Measurements from ENCODE around the gene GABRE. TPM values are rescaled to one million over a fixed set of nuclear protein-coding genes. Genes with fewer than 3 reads are reported as not detected.
A peak's percentile ranks its signal among the peaks of the same experiment; 100 is the strongest.

GABRE gene
- total and polyA plus RNA-seq, 2 of the 13 experiments (the other 11 are each of a cell fraction or from before 2014, with no cell fraction given), result 12.2 to 66.2 TPM

DNA sequence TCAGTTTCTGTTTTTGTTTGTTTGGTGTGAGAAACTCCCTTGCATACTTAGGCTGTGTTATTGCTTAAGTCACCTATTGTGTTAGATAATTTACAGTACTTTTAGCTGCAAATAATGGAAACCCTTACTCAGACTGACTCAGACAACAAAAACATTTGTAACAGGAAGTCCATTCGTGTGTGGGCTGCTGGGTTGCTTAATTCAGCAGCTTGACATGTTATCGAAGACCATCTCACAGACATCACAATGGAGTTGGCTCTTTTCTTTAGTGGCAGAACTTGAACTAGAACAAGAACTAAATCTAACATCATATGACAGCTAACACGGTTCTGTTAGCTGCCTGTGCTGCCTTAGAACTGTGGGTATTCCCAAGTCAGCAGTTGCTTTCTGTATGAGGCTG, 9.9 kb upstream of the GABRE start (continued):
- TF ChIP-seq, protein P1, sequence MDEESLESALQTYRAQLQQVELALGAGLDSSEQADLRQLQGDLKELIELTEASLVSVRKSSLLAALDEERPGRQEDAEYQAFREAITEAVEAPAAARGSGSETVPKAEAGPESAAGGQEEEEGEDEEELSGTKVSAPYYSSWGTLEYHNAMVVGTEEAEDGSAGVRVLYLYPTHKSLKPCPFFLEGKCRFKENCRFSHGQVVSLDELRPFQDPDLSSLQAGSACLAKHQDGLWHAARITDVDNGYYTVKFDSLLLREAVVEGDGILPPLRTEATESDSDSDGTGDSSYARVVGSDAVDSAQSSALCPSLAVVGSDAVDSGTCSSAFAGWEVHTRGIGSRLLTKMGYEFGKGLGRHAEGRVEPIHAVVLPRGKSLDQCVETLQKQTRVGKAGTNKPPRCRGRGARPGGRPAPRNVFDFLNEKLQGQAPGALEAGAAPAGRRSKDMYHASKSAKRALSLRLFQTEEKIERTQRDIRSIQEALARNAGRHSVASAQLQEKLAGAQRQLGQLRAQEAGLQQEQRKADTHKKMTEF (CRISPR knock-in tag; IDR thresholded peaks at IDR 0.05), result 0 out of 2 replicates have a peak, but pooled peaks have one; percentile 22
- TF ChIP-seq, protein P2, sequence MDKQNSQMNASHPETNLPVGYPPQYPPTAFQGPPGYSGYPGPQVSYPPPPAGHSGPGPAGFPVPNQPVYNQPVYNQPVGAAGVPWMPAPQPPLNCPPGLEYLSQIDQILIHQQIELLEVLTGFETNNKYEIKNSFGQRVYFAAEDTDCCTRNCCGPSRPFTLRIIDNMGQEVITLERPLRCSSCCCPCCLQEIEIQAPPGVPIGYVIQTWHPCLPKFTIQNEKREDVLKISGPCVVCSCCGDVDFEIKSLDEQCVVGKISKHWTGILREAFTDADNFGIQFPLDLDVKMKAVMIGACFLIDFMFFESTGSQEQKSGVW (CRISPR knock-in tag; IDR thresholded peaks at IDR 0.05; ENCODE audit: borderline replicate concordance), result no peak
- TF ChIP-seq SIX4 (CRISPR knock-in tag; IDR thresholded peaks at IDR 0.05), result no peak
- peak; percentile 62; the same call in 1 of the 2 replicates for TF ChIP-seq ETV5 (CRISPR knock-in tag; IDR thresholded peaks at IDR 0.05; ENCODE audit: borderline replicate concordance)
- no peak for TF ChIP-seq CCAR2 (optimal IDR thresholded peaks at IDR 0.05; ENCODE audit: low read depth, low read length)
- TF ChIP-seq, protein P3, sequence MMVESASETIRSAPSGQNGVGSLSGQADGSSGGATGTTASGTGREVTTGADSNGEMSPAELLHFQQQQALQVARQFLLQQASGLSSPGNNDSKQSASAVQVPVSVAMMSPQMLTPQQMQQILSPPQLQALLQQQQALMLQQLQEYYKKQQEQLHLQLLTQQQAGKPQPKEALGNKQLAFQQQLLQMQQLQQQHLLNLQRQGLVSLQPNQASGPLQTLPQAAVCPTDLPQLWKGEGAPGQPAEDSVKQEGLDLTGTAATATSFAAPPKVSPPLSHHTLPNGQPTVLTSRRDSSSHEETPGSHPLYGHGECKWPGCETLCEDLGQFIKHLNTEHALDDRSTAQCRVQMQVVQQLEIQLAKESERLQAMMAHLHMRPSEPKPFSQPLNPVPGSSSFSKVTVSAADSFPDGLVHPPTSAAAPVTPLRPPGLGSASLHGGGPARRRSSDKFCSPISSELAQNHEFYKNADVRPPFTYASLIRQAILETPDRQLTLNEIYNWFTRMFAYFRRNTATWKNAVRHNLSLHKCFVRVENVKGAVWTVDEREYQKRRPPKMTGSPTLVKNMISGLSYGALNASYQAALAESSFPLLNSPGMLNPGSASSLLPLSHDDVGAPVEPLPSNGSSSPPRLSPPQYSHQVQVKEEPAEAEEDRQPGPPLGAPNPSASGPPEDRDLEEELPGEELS (CRISPR knock-in tag; IDR thresholded peaks at IDR 0.05), result 0 out of 2 replicates have a peak, but pooled peaks have one; percentile 30
- TF ChIP-seq ZMYM2 (CRISPR knock-in tag; IDR thresholded peaks at IDR 0.05), result no peak
- TF ChIP-seq MBD4 (IDR thresholded peaks at IDR 0.05; ENCODE audit: borderline replicate concordance, low read length), result no peak
- TF ChIP-seq PHF8 (CRISPR knock-in tag; IDR thresholded peaks at IDR 0.05), result no peak
- TF ChIP-seq FOXP1 (IDR thresholded peaks at IDR 0.05), result no peak
- TF ChIP-seq FOXP1 (CRISPR knock-in tag; IDR thresholded peaks at IDR 0.05), result peak; percentile 43
- no peak for TF ChIP-seq SOX13 (IDR thresholded peaks at IDR 0.05)
- peak in 1 of 2 experiments; percentile 79; a peak in 2 of 4 replicates for TF ChIP-seq SOX13 (CRISPR knock-in tag; conservative IDR thresholded peaks at IDR 0.05 in 1 of 2, IDR thresholded peaks at IDR 0.05 in 1 of 2)
- TF ChIP-seq SP5 (CRISPR knock-in tag; IDR thresholded peaks at IDR 0.05; ENCODE audit: borderline replicate concordance, low read depth), result no peak
- TF ChIP-seq RBM39 (IDR thresholded peaks at IDR 0.05; ENCODE audit: low read depth, low read length, poor library complexity, severe bottlenecking), result no peak
- TF ChIP-seq MED1 (CRISPR knock-in tag; IDR thresholded peaks at IDR 0.05), result peak; percentile 52; the same call in 1 of the 2 replicates
- peak; percentile 50; the same call in 1 of the 2 replicates for TF ChIP-seq ELF3 (CRISPR knock-in tag; IDR thresholded peaks at IDR 0.05)
- TF ChIP-seq EP300 (IDR thresholded peaks at IDR 0.05; ENCODE audit: low read depth in 2 of 2, low read length in 2 of 2), result peak in 1 of 2 experiments; percentile 40; a peak in 1 of 4 replicates
- no peak; the same call in 1 of the 2 replicates for TF ChIP-seq EP300 (CRISPR knock-in tag; IDR thresholded peaks at IDR 0.05; ENCODE audit: borderline replicate concordance)

Data from HepG2 (cell line).